Common myeloid progenitor, CD34-positive (primary cell): ENCODE measurements around the gene GPR35.

ENCODE experiments used
- CTCF ChIA-PET: fragments of 350-600 bp; sonication (Branson Sonifier 250); formaldehyde crosslinking; loops from one replicate; lab custom pipeline; 2021; ENCODE audit warnings: antibody characterized with exemption; lab: Charles Lee
- POLR2A ChIA-PET: fragments of 350-600 bp; sonication (Branson Sonifier 250); formaldehyde crosslinking; loops from one replicate; lab custom pipeline; 2021; ENCODE audit warnings: antibody characterized with exemption; lab: Charles Lee
- DNase-seq, 3 donors: peaks; one replicate each; pipeline versions ENCODE4 v3.0.0 to v3.0.0-alpha.2; 2013
- H3K27ac ChIP-seq, 2 experiments: 1 replicate in 1 of 2; 2 replicates in 1 of 2; pipeline ENCODE4 v1.7.0; 2013; ENCODE audit warnings: inconsistent platforms in 2 of 2, low read length in 2 of 2, mild to moderate bottlenecking in 2 of 2, low read depth in 1 of 2, moderate library complexity in 1 of 2; ENCODE audit not compliant: severe bottlenecking in 2 of 2, insufficient read depth in 1 of 2, poor library complexity in 1 of 2
- H3K27me3 ChIP-seq, 5 experiments: replicated peaks in 2 of 5; 1 replicate in 3 of 5; 2 replicates in 2 of 5; pipeline versions ENCODE4 v1.6.1 to v1.7.0; 2013; ENCODE audit warnings: low read length in 4 of 5, mild to moderate bottlenecking in 2 of 5, moderate library complexity in 2 of 5, inconsistent platforms in 1 of 5; ENCODE audit not compliant: insufficient read depth in 5 of 5, control insufficient read depth in 4 of 5
- H3K36me3 ChIP-seq, 4 experiments: 1 replicate in 2 of 4; 2 replicates in 2 of 4; pipeline versions ENCODE4 v1.6.1 to v1.7.0; 2013; ENCODE audit warnings: low read length in 3 of 4, control low read depth in 1 of 4, mild to moderate bottlenecking in 1 of 4; ENCODE audit not compliant: control insufficient read depth in 4 of 4, insufficient read depth in 4 of 4
- H3K4me1 ChIP-seq, 4 experiments: 1 replicate in 3 of 4; 2 replicates in 1 of 4; pipeline versions ENCODE4 v1.6.1 to v1.7.1; 2013; ENCODE audit warnings: low read length in 3 of 4, mild to moderate bottlenecking in 3 of 4, control low read depth in 1 of 4, inconsistent platforms in 1 of 4, moderate library complexity in 1 of 4; ENCODE audit not compliant: control insufficient read depth in 4 of 4, insufficient read depth in 4 of 4; ENCODE audit errors: control extremely low read depth in 1 of 4
- H3K4me3 ChIP-seq, 7 experiments: 1 replicate in 4 of 7; 2 replicates in 3 of 7; pipeline versions ENCODE4 v1.5.1 to v1.7.0; 2013; ENCODE audit warnings: mild to moderate bottlenecking in 7 of 7, low read length in 6 of 7, moderate library complexity in 6 of 7, inconsistent platforms in 2 of 7, low read depth in 2 of 7, control low read depth in 1 of 7; ENCODE audit not compliant: insufficient read depth in 4 of 7, control insufficient read depth in 1 of 7; ENCODE audit errors: extremely low read depth in 1 of 7
- H3K9me3 ChIP-seq, 5 experiments: 1 replicate in 4 of 5; 2 replicates in 1 of 5; pipeline versions ENCODE4 v1.6.1 to v1.7.1; 2013; ENCODE audit warnings: low read length in 4 of 5, mild to moderate bottlenecking in 2 of 5, inconsistent platforms in 1 of 5, low read depth in 1 of 5, moderate library complexity in 1 of 5; ENCODE audit not compliant: control insufficient read depth in 4 of 5, insufficient read depth in 2 of 5; ENCODE audit errors: control extremely low read depth in 1 of 5
- WGBS: methylation state at CpG from one replicate; pipeline ENCODE4 v1.1.5; 2013; ENCODE audit not compliant: insufficient coverage; 5-methylcytosine and 5-hydroxymethylcytosine counted together

Gene GPR35

DNA sequence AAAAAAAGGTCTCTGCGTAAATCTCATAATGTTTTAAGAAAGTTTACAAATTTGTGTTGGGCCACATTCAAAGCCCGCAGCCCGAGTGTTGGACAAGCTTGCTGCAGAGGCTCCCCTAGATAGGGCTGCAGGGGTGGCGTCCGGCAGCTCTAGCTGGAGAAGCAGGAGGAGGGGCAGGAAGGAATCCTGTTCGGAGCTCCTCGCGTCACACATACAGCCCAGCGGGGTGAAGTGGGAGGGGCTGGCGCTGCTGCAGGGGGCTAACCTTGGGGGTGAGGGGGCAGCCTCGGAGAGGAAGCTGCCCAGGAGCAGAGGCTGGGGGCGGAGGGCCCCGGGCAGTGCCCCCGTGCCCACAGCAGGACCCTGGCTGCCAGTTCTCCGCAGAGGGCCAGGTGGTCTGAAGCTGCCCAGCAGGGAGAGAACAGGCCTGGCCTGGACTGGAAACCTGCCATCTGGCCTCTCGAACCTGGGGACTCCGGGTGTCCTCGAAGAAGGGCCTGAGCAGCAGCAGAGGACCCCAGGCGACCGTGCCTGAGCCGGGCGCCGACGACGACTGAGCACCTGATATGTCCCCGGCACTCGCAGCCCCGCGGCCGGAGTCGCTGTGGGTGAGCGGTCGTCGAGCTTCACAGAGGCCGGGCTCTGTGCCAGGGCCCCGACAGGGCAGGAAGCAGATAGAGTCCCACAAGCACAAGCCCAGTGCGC is 2.6 kb upstream of the GPR35 start:
- H3K4me1 ChIP-seq = peaks cover 4 to 72% (median 68%) of the 10 kb centered on the region in 4 experiments

DNA sequence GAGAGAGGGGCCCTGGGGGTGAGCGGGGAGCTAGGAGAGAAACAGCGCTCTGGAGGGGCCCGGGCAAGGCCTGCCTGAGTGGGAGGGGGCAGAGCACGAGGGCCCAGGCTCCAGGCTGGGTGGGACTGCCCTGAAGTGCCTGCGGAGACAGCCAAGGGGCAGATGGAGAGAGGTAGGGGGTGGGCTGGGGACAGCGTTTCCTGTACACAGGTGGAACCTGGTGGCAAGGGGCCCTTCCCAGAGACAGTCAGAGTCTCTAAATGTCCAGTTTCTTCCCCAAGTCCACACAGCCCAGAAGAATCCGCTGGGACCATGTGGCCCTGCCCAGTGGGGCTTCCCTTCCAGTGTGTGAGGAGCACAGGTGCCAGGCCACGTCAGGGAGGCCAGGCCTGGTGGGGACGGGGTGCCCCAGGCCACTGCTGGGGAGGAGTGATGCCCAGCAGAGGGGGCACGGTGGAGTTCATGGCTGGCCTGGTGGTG is 1.7 kb upstream of the GPR35 start:
- no peaks in the 10 kb centered on the region for H3K27me3 ChIP-seq
- H3K4me3 ChIP-seq = peak overlapping the region in 1 of 7 experiments; percentile 28
- ChIA-PET POLR2A (no interaction called here), CTCF (interaction anchor here (1.0 to 2.6 kb wide), 3 partner anchors 14 to 58 kb away, joined by 3 to 11 read pairs (median 3); partner anchors contain the start of gene CAPN10)
- peak in 1 of 3 donors; percentile 50 for DNase-seq
- H3K4me1 ChIP-seq = peaks cover 4 to 76% (median 70%) of the 10 kb centered on the region in 4 experiments
- WGBS = 6% methylated on average over 6 of the region's 10 CpGs
- no peaks in the 10 kb centered on the region for H3K36me3 ChIP-seq
- H3K27ac ChIP-seq = no peak overlapping the region
- H3K9me3 ChIP-seq = no peaks in the 10 kb centered on the region

More for the DNA sequence above, 2.6 kb upstream of the GPR35 start:
- no peaks in the 10 kb centered on the region for H3K36me3 ChIP-seq
- CTCF ChIA-PET = interaction anchor here (1.0 to 2.7 kb wide), 7 partner anchors 11 to 218 kb away, joined by 3 to 13 read pairs (median 4); partner anchors contain the start of gene CAPN10
- H3K4me3 ChIP-seq = peak overlapping the region in 2 of 7 experiments; percentile 33 to 45
- 7% methylated on average over 31 of the region's 37 CpGs for WGBS
- peak; percentile 74 to 92 (median 86) for DNase-seq
- H3K9me3 ChIP-seq = no peaks in the 10 kb centered on the region
- POLR2A ChIA-PET = interaction anchor here (0.6 to 1.0 kb wide), 3 partner anchors 10 to 37 kb away, joined by 3 to 4 read pairs (median 3); no protein-coding TSS in a partner anchor
- no peak overlapping the region for H3K27ac ChIP-seq
- no peaks in the 10 kb centered on the region for H3K27me3 ChIP-seq

DNA sequence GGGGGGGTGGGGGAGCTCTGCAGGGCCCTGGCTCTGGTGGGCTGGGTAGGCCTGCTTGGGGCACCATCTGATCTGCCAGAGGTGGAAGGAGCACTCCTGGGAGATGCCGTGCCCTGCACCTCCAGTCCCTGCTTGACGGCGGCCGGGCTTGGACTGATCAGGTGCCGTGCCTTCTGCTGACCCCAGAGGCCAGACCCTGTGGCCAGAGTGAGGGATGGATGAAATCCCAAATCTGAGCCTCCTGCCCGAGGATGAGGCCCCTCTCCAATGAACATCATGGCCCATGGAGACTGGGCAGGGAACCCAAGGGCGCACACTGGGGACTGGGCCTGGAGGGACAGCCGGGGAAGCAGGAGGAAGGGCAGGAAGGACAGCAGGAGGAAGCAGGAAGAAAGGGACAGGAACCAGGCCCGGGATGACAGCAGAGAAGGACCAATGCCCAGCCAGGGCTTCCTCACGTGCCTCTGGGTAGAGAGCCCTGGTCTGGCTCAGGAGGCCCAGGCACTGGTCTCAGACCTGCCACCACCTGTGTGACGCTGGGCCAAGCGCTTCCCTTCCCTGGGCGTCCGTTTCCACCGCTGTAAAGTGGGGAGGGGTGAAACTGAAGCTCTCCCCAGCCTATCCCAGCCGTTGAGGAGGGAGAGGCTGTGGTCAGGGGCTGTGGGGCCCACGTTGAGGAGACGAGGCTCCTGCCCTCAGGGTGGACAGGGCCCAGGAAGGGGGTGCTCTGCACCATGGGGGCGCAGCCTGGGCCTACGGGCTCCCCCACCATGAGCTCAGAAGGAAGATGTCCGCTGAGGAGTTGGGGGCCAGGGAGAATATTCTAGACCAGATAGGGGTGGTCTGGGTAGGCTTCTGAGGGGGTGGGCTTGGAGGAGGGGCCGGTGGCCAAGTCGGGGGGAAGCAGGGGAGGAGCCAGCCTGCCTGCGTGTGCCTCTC is 1.0 kb upstream of the GPR35 start:
- DNase-seq = no peak
- CTCF ChIA-PET = interaction anchor here (0.8 kb wide), 1 partner anchor 38 kb away, joined by 3 read pairs; the partner anchor contains the start of gene CAPN10
- H3K36me3 ChIP-seq = no peaks in the 10 kb centered on the region
- no peak overlapping the region for H3K27ac ChIP-seq
- whole genome bisulfite sequencing = 58% methylated on average over 18 of the region's 24 CpGs
- H3K4me3 ChIP-seq = peak overlapping the region in 3 of 7 experiments; percentile 19 to 34 (median 31)
- POLR2A ChIA-PET = interaction anchor here (1.1 kb wide), 1 partner anchor 38 kb away, joined by 3 read pairs; the partner anchor contains the start of gene CAPN10
- H3K4me1 ChIP-seq = peaks cover 4 to 76% (median 70%) of the 10 kb centered on the region in 4 experiments
- H3K27me3 ChIP-seq = no peaks in the 10 kb centered on the region
- H3K9me3 ChIP-seq = no peaks in the 10 kb centered on the region

DNA sequence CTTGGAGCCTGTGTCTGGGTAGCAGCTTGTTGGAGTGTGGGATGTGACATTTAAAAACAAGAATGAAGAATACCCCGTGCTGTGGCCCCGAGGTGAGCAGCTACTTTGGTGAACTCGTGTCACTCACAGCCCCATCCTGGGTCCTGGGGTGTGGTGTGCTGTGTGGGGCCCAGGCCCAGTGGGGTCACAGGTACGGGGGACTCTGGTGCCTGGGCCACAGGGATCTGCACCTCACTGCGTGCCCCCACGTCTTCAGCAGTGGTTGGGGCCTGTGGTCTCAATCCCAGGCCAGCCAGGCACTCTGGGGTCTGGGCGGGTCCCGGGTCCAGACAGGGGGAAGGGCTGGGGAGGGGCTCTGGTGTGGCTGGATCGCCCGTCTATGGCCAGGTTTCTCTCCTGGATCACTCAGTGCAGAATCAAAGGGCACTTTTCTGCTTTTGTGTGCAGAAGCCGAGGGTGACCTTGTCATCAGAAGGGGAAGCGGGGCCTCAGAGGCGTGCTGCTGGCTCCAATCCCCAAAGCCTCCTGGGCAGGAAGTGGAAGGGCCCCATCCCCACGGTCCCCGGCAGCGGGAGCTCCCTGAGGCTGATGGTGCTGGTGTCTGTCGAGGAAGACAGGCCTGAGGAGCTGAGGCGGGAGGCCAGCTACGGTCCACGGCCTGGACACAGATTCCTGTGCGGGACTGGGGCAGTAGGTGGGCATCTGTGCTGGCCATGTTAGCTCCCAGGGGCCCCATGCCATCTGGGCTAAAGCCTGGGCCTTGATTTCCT is 1.4 kb downstream of the GPR35 start:
- POLR2A ChIA-PET = no interaction called here
- no peaks in the 10 kb centered on the region for H3K27me3 ChIP-seq

DNA sequence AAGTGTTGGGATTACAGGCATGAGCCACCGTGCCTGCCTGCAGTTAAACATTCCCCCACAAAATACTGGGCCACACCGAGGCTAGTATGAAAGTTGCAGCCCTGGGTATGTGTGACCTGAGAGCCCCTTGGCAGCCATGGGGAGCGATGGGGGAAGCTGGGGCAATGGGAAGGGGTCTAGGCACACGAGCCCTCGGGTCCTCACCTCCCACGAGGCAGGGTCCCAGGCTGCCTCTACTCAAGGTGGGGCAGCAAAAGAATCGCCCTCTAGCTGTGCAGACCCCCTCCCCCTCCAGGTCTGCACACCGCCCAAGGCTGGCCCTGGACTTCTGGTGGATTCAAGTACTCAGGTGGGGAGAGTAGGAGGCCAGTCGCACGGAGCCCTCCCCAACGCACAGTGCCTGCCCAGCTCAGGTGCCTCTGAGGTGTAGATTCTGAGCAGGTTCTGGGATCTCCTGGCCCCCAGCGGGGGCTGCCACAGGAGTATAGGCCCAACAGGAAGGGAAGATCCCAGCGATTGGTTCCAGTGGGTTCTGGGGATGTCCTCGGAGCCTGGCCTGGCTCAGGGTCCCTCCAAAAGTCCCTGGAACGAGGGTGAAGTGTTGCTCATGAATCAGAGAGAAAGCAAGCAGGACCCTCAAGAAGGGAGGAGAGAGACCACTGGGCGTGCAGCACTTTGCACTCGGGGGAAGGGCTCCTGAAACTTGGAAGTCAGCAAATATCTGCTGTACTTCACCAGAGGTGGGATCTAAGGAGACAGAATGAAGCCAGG is 2.6 kb downstream of the GPR35 start:
- H3K36me3 ChIP-seq = peaks cover 0 to 13% (median under 1%) of the 10 kb centered on the region in 4 experiments
- peaks cover 0 to 6% (median 1%) of the 10 kb centered on the region in 5 experiments for H3K9me3 ChIP-seq
- H3K4me3 ChIP-seq = no peak overlapping the region
- H3K27me3 ChIP-seq = no peaks in the 10 kb centered on the region
- CTCF ChIA-PET = no interaction called here
- 97% methylated on average over 12 of the region's 17 CpGs for WGBS
- POLR2A ChIA-PET = no interaction called here
- no peak for DNase-seq
- no peak overlapping the region for H3K27ac ChIP-seq
- H3K4me1 ChIP-seq = peaks cover 0 to 47% (median 44%) of the 10 kb centered on the region in 4 experiments

More for the DNA sequence above, 1.4 kb downstream of the GPR35 start:
- H3K27ac ChIP-seq = no peak overlapping the region
- H3K4me1 ChIP-seq = peaks cover 4 to 59% (median 56%) of the 10 kb centered on the region in 4 experiments
- peak in 2 of 3 donors; percentile 70 to 76 for DNase-seq
- H3K9me3 ChIP-seq = no peaks in the 10 kb centered on the region
- 19% methylated on average over 15 of the region's 21 CpGs for WGBS
- CTCF ChIA-PET = no interaction called here
- peak overlapping the region in 3 of 7 experiments; percentile 2 to 25 (median 24) for H3K4me3 ChIP-seq
- H3K36me3 ChIP-seq = peaks cover 0 to 13% (median under 1%) of the 10 kb centered on the region in 4 experiments

DNA sequence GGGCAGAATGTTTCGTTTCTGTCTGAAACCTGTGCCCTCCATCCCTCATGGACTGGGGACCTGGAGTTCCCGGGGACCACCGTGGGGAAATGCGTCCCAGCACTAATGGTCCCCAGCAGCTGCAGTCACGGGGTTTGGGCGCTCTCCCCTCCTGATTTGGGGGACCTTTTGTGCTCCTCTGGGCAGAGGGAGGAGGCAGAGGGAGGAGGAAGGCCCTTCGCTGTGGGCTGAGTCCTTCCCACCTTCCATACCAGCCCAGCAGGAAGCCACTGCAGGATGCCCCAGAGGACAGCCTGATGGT is 3.2 kb downstream of the GPR35 start:
- ChIA-PET CTCF (no interaction called here), POLR2A (no interaction called here)
- peaks cover 0 to 13% (median under 1%) of the 10 kb centered on the region in 4 experiments for H3K36me3 ChIP-seq
- 100% methylated on average over 4 of the region's 7 CpGs for WGBS
- no peak overlapping the region for H3K27ac ChIP-seq
- H3K9me3 ChIP-seq = peaks cover 0 to 8% (median 1%) of the 10 kb centered on the region in 5 experiments
- H3K4me3 ChIP-seq = no peak overlapping the region
- DNase-seq = no peak
- peaks cover 0 to 42% (median 39%) of the 10 kb centered on the region in 4 experiments for H3K4me1 ChIP-seq
- H3K27me3 ChIP-seq = no peaks in the 10 kb centered on the region
